ENCODE data around the gene TFF1. TPM values are rescaled to one million over a fixed set of nuclear protein-coding genes. Genes with fewer than 3 reads are reported as not detected.

TFF1 gene
- total RNA-seq, 1 donor from 2014 or later: not detected

DNA sequence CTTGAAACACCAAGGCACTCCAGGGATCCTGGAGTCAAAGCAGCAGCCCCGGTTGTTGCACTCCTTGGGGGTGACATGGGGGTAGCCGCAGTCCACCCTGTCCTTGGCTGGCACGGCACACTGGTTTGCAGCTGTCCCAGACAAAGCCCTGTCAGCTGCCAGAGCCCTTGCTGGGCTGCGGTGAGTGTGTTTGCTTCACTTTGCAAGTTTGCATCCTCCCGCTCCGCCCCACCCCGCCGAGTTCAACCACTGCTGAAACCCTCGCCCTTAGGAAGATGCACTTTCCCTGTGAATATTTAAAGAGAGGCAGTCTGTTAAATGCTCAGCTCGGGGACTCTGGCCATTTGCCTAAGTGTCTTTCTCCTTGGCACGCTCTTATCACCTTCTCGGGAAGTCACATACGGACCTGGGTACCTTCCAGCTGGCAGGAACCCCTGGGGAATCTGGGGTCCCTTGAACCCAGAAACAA, 52.8 kb downstream of the TFF1 start:
- peaks cover 21% of the 10 kb centered on the region for H3K27me3 ChIP-seq (ENCODE audit: low read depth)
- intact Hi-C loops (cut with micrococcal nuclease): no loop called here
- no peaks in the 10 kb centered on the region for H3K36me3 ChIP-seq
- no peak overlapping the region for H3K27ac ChIP-seq (replicated peaks)
- H3K9me3 ChIP-seq (replicated peaks): no peaks in the 10 kb centered on the region
- no peak for DNase-seq
- no peak overlapping the region for H3K4me3 ChIP-seq
- H3K4me1 ChIP-seq: peaks cover 22% of the 10 kb centered on the region
- TF ChIP-seq, protein P1, sequence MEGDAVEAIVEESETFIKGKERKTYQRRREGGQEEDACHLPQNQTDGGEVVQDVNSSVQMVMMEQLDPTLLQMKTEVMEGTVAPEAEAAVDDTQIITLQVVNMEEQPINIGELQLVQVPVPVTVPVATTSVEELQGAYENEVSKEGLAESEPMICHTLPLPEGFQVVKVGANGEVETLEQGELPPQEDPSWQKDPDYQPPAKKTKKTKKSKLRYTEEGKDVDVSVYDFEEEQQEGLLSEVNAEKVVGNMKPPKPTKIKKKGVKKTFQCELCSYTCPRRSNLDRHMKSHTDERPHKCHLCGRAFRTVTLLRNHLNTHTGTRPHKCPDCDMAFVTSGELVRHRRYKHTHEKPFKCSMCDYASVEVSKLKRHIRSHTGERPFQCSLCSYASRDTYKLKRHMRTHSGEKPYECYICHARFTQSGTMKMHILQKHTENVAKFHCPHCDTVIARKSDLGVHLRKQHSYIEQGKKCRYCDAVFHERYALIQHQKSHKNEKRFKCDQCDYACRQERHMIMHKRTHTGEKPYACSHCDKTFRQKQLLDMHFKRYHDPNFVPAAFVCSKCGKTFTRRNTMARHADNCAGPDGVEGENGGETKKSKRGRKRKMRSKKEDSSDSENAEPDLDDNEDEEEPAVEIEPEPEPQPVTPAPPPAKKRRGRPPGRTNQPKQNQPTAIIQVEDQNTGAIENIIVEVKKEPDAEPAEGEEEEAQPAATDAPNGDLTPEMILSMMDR (IDR thresholded peaks at IDR 0.05; ENCODE audit: borderline replicate concordance): no peak

DNA sequence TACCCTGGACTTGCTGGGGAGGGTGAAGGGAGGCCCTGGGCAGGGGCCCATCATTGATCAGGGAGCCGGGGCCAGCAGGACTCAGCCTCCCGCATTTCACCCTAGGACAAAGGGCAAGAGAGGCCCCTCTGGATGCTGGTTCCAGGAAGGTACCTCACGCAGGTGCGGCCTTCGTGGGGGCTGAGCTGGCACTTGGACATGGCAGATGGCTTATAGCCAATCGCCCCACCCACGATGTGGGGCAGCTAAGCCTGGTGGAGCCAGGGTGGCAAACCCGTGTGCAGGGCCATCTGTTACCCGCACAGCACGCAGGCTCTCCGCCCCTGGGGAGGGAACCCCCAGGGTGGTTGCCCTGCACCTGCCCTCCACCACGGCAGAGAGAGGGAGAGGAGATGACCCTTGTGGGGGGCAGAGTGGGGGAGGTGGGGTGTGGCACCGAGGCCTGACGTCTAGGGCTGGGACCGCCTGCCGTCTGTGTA, 53.7 kb downstream of the TFF1 start:
- intact Hi-C loops (cut with micrococcal nuclease): no loop called here
- H3K27me3 ChIP-seq (ENCODE audit: low read depth): peaks cover 30% of the 10 kb centered on the region
- no peak overlapping the region for H3K4me3 ChIP-seq
- no peaks in the 10 kb centered on the region for H3K36me3 ChIP-seq
- H3K4me1 ChIP-seq: peaks cover 22% of the 10 kb centered on the region
- H3K27ac ChIP-seq (replicated peaks): no peak overlapping the region
- no peak for DNase-seq
- H3K9me3 ChIP-seq (replicated peaks): no peaks in the 10 kb centered on the region
- TF ChIP-seq, protein P1 (IDR thresholded peaks at IDR 0.05; ENCODE audit: borderline replicate concordance): no peak

Other genes with a start within 250 kb of the TFF1 start
- 8.7 TPM for gene ABCG1, start 147.4 kb downstream of the TFF1 start, total RNA-seq
- 2.9 TPM for gene TFF3, start 51.1 kb downstream of the TFF1 start, total RNA-seq
- gene TFF2, start 15.5 kb downstream of the TFF1 start, total RNA-seq: not detected
- not detected for gene TMPRSS3, start 29.5 kb upstream of the TFF1 start, total RNA-seq
- gene UBASH3A, start 37.4 kb upstream of the TFF1 start, total RNA-seq: not detected
- not detected for gene RSPH1, start 129.7 kb upstream of the TFF1 start, total RNA-seq
- gene SLC37A1, start 147.3 kb upstream of the TFF1 start, total RNA-seq: 3.8 TPM

Measured in left ventricle myocardium inferior (tissue), 1 donor.